Ecto neural progenitor cell (in vitro differentiated cells): ENCODE measurements around the gene MARCHF4.
"Not testable (repeated sequence)": the region's sequence is repeated elsewhere in the genome, so short reads cannot be mapped to it uniquely, and the experiment has no call there.

ENCODE experiments used
- DNase-seq: peaks from one replicate; pipeline ENCODE4 v3.0.0-alpha.2; 2018; ENCODE audit warnings: low spot score

MARCHF4 gene

GRCh38 chr2:216391401-216391800 lies 19.1 kb upstream of the MARCHF4 start:
- no peak for DNase-seq

- no peak for DNase-seq
Observed at GRCh38 chr2:216389570-216389969, 17.3 kb upstream of the MARCHF4 start.

- no peak for DNase-seq
Observed at GRCh38 chr2:216388046-216388884, 16.0 kb upstream of the MARCHF4 start.

- no peak for DNase-seq
Observed at GRCh38 chr2:216387262-216387661, 15.0 kb upstream of the MARCHF4 start.

- DNase-seq, result no peak
Observed at GRCh38 chr2:216385478-216385877, 13.2 kb upstream of the MARCHF4 start.

- not testable (repeated sequence) for DNase-seq
Observed at GRCh38 chr2:216384409-216384808, 12.1 kb upstream of the MARCHF4 start.

GRCh38 chr2:216379977-216380376 lies 7.7 kb upstream of the MARCHF4 start:
- no peak for DNase-seq

- DNase-seq, result no peak
Observed at GRCh38 chr2:216375286-216375685, 3.0 kb upstream of the MARCHF4 start.

GRCh38 chr2:216373896-216374295 lies 1.6 kb upstream of the MARCHF4 start:
- no peak for DNase-seq

- no peak for DNase-seq
Observed at GRCh38 chr2:216372761-216373291, 543 bp upstream of the MARCHF4 start.

- peak; percentile 60 for DNase-seq
Observed at GRCh38 chr2:216370961-216371712, 1.1 kb downstream of the MARCHF4 start.

GRCh38 chr2:216369821-216370220 lies 2.5 kb downstream of the MARCHF4 start:
- DNase-seq, result no peak

GRCh38 chr2:216366777-216367471 lies 5.4 kb downstream of the MARCHF4 start:
- no peak for DNase-seq

- DNase-seq, result no peak
Observed at GRCh38 chr2:216365518-216365917, 6.8 kb downstream of the MARCHF4 start.

- no peak for DNase-seq
Observed at GRCh38 chr2:216363221-216363620, 9.1 kb downstream of the MARCHF4 start.

- DNase-seq, result no peak
Observed at GRCh38 chr2:216362730-216363129, 9.6 kb downstream of the MARCHF4 start.

- DNase-seq, result peak; percentile 43
Observed at GRCh38 chr2:216355711-216356110, 16.6 kb downstream of the MARCHF4 start.

GRCh38 chr2:216354306-216354705 lies 18.0 kb downstream of the MARCHF4 start:
- DNase-seq, result no peak

- no peak for DNase-seq
Observed at GRCh38 chr2:216352653-216353270, 19.5 kb downstream of the MARCHF4 start.

GRCh38 chr2:216351172-216351925 lies 20.9 kb downstream of the MARCHF4 start:
- no peak for DNase-seq

- DNase-seq, result no peak
Observed at GRCh38 chr2:216350214-216350791, 22.0 kb downstream of the MARCHF4 start.
